ENCODE data around the gene PACRG. TPM values are rescaled to one million over a fixed set of nuclear protein-coding genes. Genes with fewer than 3 reads are reported as not detected.

The PACRG gene
- polyA plus RNA-seq, 1 donor (not counting 4 experiments of a cell fraction or from before 2014, with no cell fraction given) = 0.31 TPM

DNA sequence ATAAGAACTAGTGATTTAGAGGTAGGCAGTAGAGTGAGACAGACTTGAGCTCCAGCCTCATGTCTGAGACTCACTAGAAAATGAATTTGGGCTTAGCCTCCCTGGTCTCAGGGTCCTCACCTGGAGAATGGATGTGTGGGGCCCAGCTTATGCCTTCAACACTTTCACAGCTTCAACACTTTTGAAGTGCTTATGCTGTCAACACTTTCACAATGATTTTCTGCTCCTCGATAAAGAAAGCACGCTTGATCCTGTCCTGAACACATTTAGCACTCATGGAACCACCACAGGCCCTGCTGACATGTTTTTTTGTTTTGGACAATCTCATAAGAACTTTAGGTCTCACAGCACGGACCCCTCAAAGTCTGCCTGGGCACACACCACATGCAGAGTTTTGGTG is 229.3 kb downstream of the PACRG start:
- dilution Hi-C loops (cut with MboI; ENCODE audit: extremely low pct_ligation_motif_present, low sequenced_read_pairs) = no loop called here
- Histone ChIP-seq H3K27ac (ENCODE audit: control insufficient read depth, insufficient read depth, low read length) (no peak overlapping the region), H2AFZ (ENCODE audit: control insufficient read depth, low read length) (no peak overlapping the region), H3K4me2 (ENCODE audit: control insufficient read depth, extremely low read depth, insufficient read depth, low read depth, low read length) (no peak overlapping the region), H4K20me1 (ENCODE audit: control insufficient read depth, extremely low read depth, insufficient read depth, low read length) (no peaks in the 10 kb centered on the region), H3K79me2 (ENCODE audit: control insufficient read depth, insufficient read depth, low read length) (no peaks in the 10 kb centered on the region), H3K4me3 (ENCODE audit: control insufficient read depth in 2 of 3, extremely low read depth in 1 of 3, insufficient read depth in 2 of 3, low read depth in 1 of 3, low read length in 3 of 3) (no peak overlapping the region), H3K36me3 (ENCODE audit: control insufficient read depth in 2 of 2, extremely low read depth in 1 of 2, insufficient read depth in 2 of 2, low read length in 2 of 2) (no peaks in the 10 kb centered on the region), H3K9me3 (ENCODE audit: control insufficient read depth, low read depth, low read length) (no peaks in the 10 kb centered on the region), H3K9ac (ENCODE audit: control insufficient read depth, extremely low read depth, insufficient read depth, low read length) (no peak overlapping the region), H3K4me1 (ENCODE audit: control insufficient read depth, extremely low read depth, insufficient read depth, low read length) (peaks cover 3% of the 10 kb centered on the region), H3K27me3 (ENCODE audit: control insufficient read depth, extremely low read depth, insufficient read depth, low read length) (no peaks in the 10 kb centered on the region), H3K9me1 (ENCODE audit: control insufficient read depth, extremely low read depth, insufficient read depth, low read length) (no peaks in the 10 kb centered on the region)
- TF ChIP-seq EZH2 (IDR thresholded peaks at IDR 0.05; ENCODE audit: low read length) = no peak
- TF ChIP-seq, protein P1, sequence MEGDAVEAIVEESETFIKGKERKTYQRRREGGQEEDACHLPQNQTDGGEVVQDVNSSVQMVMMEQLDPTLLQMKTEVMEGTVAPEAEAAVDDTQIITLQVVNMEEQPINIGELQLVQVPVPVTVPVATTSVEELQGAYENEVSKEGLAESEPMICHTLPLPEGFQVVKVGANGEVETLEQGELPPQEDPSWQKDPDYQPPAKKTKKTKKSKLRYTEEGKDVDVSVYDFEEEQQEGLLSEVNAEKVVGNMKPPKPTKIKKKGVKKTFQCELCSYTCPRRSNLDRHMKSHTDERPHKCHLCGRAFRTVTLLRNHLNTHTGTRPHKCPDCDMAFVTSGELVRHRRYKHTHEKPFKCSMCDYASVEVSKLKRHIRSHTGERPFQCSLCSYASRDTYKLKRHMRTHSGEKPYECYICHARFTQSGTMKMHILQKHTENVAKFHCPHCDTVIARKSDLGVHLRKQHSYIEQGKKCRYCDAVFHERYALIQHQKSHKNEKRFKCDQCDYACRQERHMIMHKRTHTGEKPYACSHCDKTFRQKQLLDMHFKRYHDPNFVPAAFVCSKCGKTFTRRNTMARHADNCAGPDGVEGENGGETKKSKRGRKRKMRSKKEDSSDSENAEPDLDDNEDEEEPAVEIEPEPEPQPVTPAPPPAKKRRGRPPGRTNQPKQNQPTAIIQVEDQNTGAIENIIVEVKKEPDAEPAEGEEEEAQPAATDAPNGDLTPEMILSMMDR (optimal IDR thresholded peaks at IDR 0.05 in 1 of 3, IDR thresholded peaks at IDR 0.05 in 1 of 3, conservative IDR thresholded peaks at IDR 0.05 in 1 of 3; ENCODE audit: extremely low read depth in 1 of 3, insufficient read depth in 2 of 3, low read length in 3 of 3) = no peak
- DNase-seq (ENCODE audit: low read depth, low spot score) (no peak), FAIRE-seq (no peak)

DNA sequence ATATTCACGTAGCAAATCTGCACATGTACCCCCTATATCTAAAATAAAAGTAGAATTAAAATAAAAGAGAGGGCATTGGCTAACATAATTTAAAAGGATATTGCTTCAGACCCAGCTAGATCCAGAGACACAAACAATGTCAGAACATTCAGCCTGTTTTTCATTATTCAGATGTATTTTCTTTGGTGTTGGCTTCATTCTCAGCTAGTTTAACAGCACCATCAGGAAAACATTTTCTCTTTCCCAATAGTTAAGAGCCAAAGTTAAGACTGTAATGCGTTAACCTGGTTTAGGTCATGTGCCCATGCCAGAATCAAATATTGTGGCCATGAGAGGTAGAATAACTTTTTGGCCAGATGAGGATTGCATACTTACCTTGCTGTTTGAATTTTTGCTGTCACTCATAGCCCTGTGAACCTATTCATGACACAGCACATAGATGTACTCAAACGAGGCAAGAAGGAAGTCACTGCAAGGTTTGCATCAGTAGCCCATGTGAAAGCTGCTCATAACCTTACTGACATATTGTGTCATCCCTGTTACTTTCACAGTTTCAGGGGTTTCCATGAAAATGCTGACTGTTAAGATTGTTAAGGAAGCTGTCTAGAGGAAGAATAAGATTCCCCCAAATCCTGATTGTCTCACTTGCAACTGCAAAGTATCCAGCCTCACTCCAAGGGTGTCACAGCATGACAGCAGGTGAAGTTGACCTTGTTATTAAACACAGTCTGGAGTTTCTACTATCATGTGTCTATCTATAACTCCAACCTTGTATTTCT is 233.1 kb downstream of the PACRG start:
- Histone ChIP-seq H4K20me1 (ENCODE audit: control insufficient read depth, extremely low read depth, insufficient read depth, low read length) (no peaks in the 10 kb centered on the region), H3K9me3 (ENCODE audit: control insufficient read depth, low read depth, low read length) (no peaks in the 10 kb centered on the region), H3K79me2 (ENCODE audit: control insufficient read depth, insufficient read depth, low read length) (no peaks in the 10 kb centered on the region), H3K36me3 (ENCODE audit: control insufficient read depth in 2 of 2, extremely low read depth in 1 of 2, insufficient read depth in 2 of 2, low read length in 2 of 2) (no peaks in the 10 kb centered on the region), H2AFZ (ENCODE audit: control insufficient read depth, low read length) (no peak overlapping the region), H3K4me1 (ENCODE audit: control insufficient read depth, extremely low read depth, insufficient read depth, low read length) (peaks cover 24% of the 10 kb centered on the region), H3K27ac (ENCODE audit: control insufficient read depth, insufficient read depth, low read length) (no peak overlapping the region), H3K9me1 (ENCODE audit: control insufficient read depth, extremely low read depth, insufficient read depth, low read length) (no peaks in the 10 kb centered on the region), H3K27me3 (ENCODE audit: control insufficient read depth, extremely low read depth, insufficient read depth, low read length) (no peaks in the 10 kb centered on the region), H3K4me3 (ENCODE audit: control insufficient read depth in 2 of 3, extremely low read depth in 1 of 3, insufficient read depth in 2 of 3, low read depth in 1 of 3, low read length in 3 of 3) (no peak overlapping the region), H3K4me2 (ENCODE audit: control insufficient read depth, extremely low read depth, insufficient read depth, low read depth, low read length) (no peak overlapping the region), H3K9ac (ENCODE audit: control insufficient read depth, extremely low read depth, insufficient read depth, low read length) (no peak overlapping the region)
- DNase-seq (ENCODE audit: low read depth, low spot score) = no peak
- FAIRE-seq = peak; percentile 72
- dilution Hi-C loops (cut with MboI; ENCODE audit: extremely low pct_ligation_motif_present, low sequenced_read_pairs) = no loop called here
- TF ChIP-seq EZH2 (IDR thresholded peaks at IDR 0.05; ENCODE audit: low read length) = no peak
- TF ChIP-seq, protein P1 (optimal IDR thresholded peaks at IDR 0.05 in 1 of 3, IDR thresholded peaks at IDR 0.05 in 1 of 3, conservative IDR thresholded peaks at IDR 0.05 in 1 of 3; ENCODE audit: extremely low read depth in 1 of 3, insufficient read depth in 2 of 3, low read length in 3 of 3) = no peak
